ENCODE data around the gene RASGRF1.

GRCh38 chr15:78977091-78977571 lies 113.4 kb downstream of the RASGRF1 start:
- no peak for TF ChIP-seq EZH2 (optimal IDR thresholded peaks at IDR 0.05; ENCODE audit: low read depth, low read length)
- TF ChIP-seq, protein P1, sequence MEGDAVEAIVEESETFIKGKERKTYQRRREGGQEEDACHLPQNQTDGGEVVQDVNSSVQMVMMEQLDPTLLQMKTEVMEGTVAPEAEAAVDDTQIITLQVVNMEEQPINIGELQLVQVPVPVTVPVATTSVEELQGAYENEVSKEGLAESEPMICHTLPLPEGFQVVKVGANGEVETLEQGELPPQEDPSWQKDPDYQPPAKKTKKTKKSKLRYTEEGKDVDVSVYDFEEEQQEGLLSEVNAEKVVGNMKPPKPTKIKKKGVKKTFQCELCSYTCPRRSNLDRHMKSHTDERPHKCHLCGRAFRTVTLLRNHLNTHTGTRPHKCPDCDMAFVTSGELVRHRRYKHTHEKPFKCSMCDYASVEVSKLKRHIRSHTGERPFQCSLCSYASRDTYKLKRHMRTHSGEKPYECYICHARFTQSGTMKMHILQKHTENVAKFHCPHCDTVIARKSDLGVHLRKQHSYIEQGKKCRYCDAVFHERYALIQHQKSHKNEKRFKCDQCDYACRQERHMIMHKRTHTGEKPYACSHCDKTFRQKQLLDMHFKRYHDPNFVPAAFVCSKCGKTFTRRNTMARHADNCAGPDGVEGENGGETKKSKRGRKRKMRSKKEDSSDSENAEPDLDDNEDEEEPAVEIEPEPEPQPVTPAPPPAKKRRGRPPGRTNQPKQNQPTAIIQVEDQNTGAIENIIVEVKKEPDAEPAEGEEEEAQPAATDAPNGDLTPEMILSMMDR (IDR thresholded peaks at IDR 0.05; ENCODE audit: low read length), result no peak

Data from MM.1S (cell line).